ENCODE data around the gene AGAP3.
A peak's percentile ranks its signal among the peaks of the same experiment; 100 is the strongest.

AGAP3 gene

DNA sequence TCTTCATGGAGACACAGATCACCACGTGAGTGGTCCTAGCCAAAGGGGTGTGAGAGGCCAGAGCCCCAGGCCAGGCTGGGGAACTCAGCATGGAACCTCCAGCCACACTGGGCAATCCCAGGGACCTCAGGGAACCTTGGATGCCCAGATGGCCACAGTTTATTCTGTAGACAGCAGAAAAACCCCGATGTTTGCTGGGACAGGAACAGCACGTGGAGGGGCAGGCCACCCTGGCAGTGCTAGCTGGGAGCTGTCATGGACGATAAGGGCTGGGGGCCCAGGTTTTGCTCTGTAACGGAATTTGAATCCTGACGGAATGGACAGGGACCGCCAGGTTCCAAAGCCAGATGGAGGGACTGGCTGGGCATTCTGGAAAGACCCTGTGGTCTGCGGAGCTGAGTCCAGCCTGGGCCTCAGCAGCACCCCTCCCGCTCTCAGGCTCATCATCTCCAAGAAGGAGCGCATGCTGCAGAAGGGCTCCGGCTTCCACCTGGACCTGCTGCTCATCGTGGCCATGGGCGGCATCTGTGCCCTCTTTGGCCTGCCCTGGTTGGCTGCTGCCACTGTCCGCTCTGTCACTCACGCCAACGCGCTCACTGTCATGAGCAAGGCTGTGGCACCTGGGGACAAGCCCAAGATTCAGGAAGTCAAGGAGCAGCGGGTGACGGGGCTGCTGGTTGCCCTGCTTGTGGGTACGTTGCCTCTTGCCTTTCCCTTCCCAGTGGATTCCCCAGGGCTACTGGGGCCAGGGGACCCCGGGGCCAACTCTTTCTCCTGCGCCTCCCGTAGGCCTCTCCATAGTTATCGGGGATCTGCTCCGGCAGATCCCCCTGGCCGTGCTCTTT is 11.2 kb upstream of the AGAP3 start:
- no peak for DNase-seq (ENCODE audit: low spot score)

DNA sequence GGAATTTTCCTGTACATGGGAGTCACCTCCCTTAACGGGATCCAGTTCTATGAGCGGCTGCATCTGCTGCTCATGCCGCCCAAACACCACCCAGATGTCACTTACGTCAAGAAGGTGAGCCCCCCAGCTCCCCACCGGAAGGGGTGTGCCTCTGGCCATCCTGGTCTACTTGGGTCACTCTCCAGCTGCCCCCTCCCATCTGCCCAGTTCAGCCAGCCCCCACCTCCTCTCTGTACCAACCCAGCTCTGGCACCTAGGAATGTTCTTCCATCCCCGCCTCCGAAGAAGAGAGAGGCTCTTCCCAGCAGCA is 10.7 kb upstream of the AGAP3 start:
- DNase-seq (ENCODE audit: low spot score) = no peak

GRCh38 chr7:151075978-151076426 is 10.3 kb upstream of the AGAP3 start:
- no peak for DNase-seq (ENCODE audit: low spot score)

GRCh38 chr7:151076863-151077704 is 9.2 kb upstream of the AGAP3 start:
- DNase-seq (ENCODE audit: low spot score) = no peak

DNA sequence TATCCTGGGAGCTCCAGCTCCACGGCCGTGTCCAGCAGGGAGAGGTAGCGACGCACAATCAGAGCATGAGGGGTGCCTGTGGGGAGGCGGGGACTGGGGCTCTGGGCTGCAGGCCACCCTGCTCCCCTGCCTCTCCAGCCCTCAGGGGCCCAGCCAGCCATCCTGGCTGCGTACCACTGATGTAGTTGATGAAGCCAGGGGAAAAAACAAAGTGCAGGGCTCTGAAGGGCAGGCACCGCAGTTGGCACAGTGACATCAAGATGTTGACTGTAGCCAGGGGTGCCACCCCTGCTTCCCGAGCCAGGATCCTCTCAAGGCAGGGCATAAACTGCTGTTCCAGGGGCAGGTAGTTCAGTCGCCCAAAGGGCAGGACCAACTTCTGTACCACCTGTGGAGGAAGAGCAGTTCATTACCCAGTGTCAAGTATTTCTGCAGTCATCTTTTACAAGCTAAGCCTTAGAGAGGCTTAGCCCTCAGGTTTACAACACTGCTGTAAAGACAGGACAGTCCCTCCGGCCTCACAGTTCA is 8.5 kb upstream of the AGAP3 start:
- DNase-seq (ENCODE audit: low spot score) = no peak

DNA sequence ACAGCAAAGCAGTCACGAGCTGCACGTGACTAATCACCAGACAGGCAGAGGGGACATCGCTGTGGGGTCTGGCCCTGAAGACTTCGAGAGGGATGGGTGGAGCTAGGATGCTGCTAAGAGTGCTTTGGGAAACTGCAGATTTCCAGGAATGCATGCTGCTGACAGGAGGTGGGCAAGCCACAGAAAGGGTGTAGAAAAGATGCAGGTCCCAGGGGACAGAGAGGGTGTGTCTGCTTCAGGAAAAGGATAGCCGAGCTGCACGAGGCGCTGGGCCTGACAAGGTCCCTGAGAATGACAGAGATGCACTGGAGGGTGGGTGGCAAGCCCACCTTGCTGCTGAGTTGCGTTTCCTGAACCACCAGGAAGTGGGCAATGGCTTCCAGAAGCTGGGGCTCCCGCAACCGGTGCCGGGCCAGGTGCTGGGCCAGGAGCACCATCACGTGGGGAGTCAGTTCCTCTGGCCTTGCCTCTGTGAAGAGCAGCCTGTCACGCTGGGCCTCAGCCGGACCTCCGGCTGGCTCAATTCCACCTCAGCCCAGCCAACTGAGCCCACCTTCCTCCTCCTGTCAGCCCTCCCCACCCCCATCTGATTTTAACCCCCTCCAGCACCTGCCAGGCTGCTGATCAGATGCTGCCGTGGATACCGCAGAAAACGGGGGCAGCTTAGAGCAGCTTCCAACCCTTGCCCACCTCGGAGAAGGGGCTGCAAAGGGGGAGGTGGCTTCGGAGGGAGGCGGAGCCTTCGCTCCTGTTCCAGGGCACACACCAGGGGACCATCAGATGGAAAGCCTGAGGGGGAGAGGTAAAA is 7.8 kb upstream of the AGAP3 start:
- no peak for DNase-seq (ENCODE audit: low spot score)

GRCh38 chr7:151079199-151079910 is 6.9 kb upstream of the AGAP3 start:
- no peak for DNase-seq (ENCODE audit: low spot score)

- no peak for DNase-seq (ENCODE audit: low spot score)
Observed at GRCh38 chr7:151080067-151080521, 6.2 kb upstream of the AGAP3 start.

DNA sequence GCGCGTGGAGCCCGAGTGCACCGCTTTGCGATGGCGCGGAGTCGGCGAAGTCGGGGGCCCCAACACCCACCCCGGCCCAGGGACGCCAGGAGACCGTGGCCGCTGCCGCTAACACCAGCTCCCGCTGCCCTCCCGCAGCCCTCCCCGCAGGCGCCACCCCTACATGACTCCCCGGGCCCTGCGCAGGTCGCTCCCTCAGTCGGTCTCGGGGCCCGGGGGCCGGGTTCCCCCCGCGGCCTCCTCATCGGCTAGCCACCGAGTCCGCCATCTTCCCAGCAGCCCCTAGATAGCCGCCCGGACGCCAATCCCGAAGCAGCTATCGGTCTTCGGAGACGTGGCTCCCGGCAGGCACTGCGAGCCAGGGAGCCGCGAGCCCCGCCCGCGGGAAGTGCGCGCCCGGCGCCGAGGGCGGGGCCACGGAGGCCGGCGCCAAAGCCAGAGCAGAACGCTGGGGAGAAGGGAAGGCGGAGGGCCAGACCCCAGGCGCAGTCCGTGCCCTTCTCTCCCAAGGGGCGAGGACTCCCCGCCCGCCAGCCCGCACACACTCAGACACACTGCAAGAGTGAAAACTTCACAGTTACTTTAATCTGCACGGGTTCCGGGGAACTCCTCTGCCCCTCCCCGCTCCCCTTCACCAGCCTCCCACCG is 5.6 kb upstream of the AGAP3 start, which contains the start of gene FASTK:
TSS of gene FASTK (minus strand) at position 288 of the 648 bp plus-strand sequence. CDS start at position 245, 43 bp downstream.
- peak; percentile 74 for DNase-seq (ENCODE audit: low spot score)

DNA sequence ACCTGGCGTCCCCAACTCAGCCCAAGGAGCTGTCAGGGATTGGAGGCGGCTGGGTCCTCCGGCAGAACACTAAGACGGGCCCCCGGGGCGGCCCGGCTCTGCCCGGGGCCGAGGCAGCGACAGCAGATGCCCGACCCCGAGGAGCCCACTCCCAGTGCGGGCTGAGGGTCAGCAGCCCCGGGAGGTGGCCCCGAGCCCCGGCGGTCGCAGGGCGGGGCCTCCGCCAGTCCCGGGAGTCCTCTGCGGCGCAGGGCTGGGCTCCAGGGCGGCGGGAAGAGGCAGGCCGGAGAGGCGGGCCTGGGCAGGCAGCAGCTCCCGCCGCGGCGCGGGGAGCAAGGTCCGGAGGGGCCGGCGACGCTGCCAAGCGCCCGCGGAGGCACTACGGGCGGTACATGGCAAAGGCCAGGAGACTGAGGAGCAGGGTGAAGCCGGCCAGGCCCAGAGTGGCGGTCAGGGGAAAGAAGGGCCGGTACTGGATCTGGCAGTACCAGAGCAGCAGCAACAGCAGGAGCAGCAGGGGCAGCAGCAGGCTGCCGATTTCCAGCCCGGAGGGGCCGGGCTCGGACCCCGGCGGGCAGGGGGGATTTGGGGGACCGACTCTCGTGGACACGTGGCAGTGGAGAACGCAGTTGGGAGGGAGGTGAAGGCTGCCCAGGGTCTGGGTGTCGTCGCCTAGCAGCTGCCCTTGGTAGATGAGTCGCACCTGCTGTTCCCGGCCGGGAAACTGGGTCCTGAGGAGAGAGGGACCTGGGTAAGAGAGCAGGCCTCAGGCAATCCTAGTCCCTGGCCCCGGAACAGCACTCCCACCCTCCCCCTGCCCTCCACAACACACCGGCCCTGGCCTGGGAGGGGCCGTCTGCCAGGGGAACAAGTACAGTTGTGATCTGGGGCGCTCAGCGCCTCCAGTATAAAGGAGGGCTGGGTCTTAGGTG is 4.8 kb upstream of the AGAP3 start:
- no peak for DNase-seq (ENCODE audit: low spot score)

- no peak for DNase-seq (ENCODE audit: low spot score)
Observed at GRCh38 chr7:151082141-151083070, 3.9 kb upstream of the AGAP3 start.

- no peak for DNase-seq (ENCODE audit: low spot score)
Observed at GRCh38 chr7:151083071-151083823, 3.0 kb upstream of the AGAP3 start, which contains the start of gene TMUB1. Gene TMUB1, minus strand, starts transcription at chr7:151083493. Its CDS starts 930 bp downstream, at chr7:151082563.

DNA sequence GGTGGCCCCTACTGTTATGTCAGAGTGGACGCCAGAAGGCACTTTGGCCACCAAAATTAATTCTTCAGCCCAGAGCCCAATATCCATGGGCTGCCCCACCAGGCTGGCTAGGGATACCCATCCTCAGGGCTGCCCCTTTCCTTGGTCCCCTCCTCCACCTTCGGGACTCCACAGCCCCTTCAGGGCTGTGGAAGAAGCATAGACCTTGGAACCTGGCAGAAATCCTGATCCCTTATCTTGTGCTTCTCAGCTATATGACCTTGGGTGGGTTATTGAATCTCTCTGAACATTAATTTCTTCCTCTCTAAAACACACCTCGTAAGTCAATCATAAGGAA is 2.5 kb upstream of the AGAP3 start:
- DNase-seq (ENCODE audit: low spot score) = no peak

DNA sequence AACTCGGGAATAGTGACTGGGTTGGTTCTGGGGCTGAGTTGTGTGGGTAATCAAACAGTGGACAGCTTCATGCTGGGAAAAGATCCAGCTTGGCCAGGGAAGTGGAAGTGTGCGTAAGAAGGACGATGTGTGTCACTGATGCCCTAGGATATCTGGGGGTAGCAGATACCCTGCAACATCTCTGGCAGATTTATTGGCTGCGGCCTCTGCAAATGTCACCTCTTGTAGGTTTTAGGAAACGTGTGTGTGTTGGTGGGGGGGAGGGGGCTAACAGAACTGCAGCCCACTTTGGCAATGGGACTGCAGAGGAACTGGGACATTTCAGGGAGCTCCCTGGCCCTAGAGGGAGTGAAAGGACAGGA is 965 bp upstream of the AGAP3 start:
- no peak for DNase-seq (ENCODE audit: low spot score)

- no peak for DNase-seq (ENCODE audit: low spot score)
Observed at GRCh38 chr7:151086802-151087244, 548 bp downstream of the AGAP3 start.

GRCh38 chr7:151087245-151088018 is 1.2 kb downstream of the AGAP3 start:
- no peak for DNase-seq (ENCODE audit: low spot score)

All from COLO829 (cell line).